ENCODE data around the gene PBOV1.
"Not testable (repeated sequence)": the region's sequence is repeated elsewhere in the genome, so short reads cannot be mapped to it uniquely, and the experiment has no call there.

PBOV1 gene

DNA sequence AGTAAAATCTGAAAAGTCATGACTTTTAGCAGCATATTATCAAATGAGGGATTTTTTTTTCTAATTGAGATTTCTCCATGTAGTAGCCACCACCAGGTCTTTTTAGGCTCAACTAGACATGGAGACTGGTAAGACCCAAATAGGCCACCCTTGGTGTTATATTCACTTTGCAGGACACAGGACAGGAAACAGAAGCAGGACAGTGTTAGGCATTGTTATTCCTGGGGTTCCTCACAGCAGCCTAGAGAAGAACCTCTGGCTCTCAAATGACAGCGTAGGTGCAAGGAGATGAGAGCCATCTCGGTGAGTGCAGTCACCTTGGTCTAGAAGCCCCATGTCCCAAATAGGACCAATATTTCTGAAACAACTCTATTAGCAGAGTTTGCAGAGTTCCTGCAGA, 19.2 kb upstream of the PBOV1 start:
- no peak for DNase-seq

DNA sequence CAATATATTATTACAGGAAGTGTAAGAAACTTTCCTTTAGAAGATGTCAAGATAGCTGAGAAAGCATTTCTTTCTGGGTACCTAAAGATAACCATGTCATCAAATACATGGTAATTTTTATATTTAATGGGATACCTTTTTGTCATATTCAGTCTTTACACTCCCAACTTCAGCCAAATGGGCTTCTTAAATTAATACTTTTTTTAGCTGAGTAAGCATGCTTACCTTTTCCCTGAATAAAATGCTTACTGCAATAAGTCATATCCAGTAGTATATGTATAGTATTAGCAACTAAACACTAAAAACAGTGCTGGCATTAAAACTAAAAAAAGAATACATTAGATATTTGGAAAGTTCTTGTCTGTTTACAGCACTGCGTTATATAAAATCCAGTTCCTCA, 17.4 kb upstream of the PBOV1 start:
- no peak for DNase-seq

DNA sequence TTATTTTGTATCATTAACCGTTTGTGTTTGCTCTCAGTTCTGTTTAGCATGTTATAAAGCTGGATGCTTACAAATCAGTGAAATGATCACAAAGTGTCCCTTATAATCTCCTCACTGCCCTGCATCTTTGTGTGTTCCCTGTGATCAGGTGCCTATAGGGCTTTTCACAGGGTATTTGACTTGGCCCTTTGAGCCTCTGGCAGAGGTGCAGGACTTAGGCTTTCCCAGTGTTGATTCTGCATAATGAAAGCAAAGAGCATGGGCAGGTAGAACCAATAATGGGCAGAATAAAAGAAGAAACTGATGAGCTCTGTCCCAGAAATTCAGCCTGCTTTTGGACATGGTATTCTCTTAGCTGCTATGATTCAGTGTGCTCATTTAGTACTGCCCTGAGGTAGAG, 16.9 kb upstream of the PBOV1 start:
- DNase-seq, result no peak

DNA sequence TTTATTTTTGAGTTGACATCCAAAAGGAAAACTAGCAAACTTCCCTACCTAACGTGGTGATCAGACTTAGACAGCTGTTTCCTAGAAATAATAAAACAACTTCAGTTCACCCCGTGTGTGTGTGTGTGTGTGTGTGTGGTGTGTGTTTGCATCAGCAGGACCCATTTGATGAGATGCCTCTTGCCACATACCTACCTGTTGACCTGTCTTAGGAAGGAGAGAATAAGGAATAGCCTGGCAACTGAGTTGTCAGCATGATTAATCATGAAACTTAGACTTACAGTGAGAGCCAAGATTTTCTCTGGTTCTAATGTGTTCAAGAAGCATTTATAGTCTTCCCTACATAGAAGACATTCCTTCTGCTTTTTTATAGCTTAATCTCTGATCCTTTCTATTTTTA, 16.1 kb upstream of the PBOV1 start:
- no peak for DNase-seq

DNA sequence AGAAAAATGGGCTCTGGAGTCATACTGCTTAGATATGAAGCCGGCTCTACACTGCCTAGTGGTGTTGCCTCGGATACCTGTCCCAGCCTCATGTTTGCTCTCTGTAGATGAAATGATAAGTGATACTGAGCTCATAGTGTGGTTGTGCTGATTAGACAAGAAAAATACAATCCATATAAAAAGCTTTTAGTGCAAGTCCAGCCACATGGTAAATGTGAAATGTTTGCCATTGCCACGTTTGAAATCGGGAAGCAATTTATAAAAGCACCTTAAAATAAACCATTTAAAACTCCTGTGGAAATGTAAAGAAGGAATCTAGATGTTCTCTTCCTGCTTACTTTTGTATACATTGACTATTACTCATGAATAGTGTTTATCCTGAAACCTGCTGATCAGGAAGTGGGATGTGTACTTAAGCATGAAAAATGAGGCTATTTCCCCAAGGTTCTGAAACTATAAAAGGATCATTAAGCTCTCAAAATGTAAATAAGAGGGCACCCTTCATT, 13.1 kb upstream of the PBOV1 start:
- no peak for DNase-seq

DNA sequence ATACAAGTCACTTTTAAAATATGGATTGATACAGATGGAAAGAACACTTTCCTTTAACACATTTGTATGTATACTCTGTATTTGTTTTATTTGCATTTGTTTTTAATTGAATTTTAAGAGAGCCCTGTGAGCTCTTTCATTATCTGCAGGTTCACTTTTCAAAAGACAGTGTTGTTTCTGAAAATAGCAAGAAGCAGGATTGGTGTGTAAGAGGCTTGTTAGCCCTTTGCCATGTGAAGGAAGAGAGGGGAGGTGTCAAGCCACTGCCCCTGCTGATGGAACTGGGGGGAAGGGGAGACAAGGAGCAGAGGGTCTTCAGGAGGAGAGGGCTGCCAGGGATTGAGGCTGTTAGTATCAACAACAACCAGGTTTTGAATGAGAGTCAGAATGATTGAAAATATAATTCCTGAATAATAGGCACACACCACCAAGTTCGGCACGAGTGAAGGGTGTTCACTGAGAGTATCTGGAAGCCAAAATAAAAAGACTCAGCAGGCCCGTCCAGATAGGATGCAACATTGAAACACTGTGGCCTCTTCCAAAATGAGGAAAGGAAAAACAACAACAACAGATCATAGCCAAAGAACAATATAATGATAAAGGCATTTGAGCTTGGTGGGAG, 12.6 kb upstream of the PBOV1 start:
- DNase-seq, result no peak

DNA sequence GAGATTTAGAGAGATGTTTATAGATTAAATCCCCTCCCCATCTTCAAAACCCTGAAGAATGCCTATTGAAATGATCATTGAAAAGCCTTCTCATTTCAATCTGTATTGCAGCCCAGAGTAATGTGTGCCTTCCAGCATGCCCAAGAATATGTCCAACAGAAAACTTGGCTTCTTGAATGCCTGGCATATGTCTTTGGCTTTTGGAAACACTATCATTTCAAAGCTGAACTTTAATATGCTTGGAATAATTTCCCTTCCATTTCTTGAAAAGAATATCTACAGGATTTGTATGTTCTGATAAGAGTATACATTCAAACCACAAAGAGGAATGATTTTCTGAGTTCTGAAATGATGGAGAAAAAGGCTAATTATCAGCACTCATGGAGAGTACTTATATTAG, 11.9 kb upstream of the PBOV1 start:
- no peak for DNase-seq

DNA sequence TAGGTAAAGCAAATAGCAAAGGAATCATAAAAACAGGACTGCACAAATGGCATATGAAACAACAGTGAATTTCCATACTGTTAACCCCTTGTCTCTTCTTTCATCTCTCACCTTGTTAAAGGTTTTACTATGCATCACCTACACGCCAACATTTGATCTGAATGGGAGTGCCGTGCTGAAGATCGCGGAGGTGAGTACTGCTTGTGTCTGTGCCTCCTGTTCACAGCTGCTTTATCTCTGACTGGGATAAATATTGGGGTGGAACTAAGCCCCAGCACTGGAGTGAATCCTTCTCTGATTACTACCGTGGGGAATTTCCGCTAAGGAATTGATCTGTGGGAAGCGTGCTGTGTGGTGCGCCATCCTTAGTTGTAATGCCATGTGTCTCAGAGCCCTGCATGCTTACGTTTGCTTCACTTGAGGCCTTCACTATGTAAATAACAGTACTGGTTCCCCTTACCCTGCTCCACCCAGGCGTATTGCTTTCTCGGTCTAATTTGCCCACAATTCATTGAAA, 11.4 kb upstream of the PBOV1 start:
- no peak for DNase-seq

DNA sequence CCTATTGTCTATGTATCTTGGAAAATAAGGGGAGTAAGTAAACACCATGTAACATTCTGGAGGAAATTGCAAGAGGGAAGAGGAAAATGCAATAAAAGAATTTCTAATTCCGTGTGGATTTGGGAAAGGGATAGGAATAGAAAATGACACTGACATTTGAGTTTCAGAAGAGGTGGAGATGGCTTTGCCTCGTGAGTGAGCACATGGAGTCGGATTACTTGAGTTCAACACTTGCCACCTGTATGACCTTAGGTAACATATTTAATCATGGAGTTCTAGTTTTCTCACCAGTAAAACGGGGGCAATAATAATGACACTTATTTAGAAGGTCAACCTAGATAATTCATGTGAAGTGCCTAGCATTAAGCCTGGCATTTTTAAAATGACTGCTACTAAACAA, 10.8 kb upstream of the PBOV1 start:
- DNase-seq, result no peak

DNA sequence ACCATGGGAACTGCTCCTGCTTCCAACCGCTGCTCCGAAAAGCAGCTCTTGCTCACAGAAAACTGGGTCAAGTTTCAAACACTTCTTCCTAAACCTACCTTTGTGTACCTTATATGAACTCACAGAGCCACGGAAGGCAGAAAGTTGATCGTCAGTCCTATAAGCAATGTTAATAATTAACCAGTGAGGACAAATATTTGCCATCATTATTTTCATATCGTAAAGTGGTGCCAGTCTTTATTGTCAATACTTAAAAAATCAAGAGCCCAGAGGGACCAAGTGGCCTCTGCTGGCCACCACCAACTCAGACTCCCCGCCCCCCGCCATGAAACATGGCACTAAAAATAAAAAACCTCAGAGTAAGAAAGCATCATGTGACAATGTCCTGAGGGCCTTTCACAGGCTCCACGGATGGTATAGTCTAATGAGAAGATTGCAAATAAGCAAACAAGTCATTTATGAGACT, 9.1 kb upstream of the PBOV1 start:
- DNase-seq, result no peak

DNA sequence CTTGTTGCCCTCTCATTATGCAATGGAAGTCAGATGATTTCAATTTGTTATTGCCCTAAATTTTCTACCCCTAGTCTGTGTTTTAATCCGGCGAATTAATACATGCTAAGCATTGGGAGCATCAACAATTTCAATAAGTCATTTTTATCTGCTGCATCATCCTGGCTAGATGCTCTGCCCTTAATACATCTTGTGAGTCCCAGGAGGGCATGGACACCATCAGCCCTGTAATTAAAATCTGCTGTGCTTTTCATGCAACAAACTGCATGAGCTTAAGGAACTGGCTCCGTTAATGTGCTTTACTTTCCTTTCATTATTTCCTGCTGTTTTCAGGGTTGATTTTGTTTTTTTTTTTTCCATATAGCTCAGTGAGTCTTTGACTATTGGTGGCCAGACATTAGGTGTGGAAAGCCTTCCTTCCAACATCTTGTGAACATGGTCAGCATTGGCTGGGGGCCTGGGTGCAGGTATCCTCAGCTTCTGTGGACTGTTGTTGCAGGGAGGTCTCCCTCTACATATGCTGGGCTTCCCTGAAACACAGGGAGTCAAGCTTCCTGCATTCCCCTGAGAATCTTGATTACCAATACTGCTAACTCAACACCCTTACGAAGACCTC, 8.5 kb upstream of the PBOV1 start:
- DNase-seq, result no peak

DNA sequence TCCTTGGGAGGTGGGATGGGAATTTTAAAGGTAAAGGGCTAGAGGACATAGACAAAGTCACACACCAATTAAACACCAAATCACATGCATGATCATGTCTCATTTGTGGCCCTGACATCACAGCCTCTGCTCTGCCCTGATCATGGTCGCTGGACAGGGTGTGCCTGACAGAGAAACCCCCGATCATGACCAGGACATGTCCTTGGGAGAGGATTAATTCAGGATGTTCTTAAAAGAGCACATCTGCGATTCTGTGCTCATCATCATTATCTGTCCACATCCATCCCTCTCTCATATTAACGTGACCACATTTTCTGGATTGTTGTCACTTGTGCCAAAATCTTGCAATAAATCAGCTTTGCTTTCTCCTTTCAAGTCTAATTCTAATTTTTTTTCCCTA, 7.7 kb upstream of the PBOV1 start:
- DNase-seq, result no peak

DNA sequence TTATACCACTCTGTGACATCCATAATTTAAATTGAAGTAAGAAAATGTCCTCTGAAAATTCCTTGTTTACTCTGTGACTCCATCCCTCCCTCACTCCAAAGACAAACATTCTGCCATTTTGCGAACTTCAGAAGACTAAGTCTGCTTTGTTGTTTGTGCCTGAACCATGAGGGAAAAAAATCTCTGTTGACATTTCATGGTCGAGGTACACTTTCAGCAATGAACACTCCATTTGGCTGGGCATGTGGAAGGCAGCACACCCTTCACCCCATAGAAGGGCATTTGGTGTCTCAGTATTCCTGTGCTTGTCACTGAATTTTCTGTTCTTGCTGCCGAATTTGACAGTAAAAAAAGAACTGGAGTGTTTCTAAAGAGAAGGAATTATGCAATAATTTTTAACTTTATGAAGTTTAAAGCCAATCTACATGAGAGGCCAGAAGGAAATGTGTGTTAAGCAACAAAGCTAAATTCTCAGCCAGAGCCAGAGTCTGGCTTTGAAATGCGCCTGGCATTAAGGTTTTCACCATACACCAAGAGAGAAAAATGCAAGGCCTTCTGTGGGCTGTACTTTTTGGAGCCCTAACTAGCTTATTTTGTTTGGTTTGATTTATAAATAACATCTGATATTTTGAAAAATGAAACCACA, 4.7 kb upstream of the PBOV1 start:
- DNase-seq, result no peak

DNA sequence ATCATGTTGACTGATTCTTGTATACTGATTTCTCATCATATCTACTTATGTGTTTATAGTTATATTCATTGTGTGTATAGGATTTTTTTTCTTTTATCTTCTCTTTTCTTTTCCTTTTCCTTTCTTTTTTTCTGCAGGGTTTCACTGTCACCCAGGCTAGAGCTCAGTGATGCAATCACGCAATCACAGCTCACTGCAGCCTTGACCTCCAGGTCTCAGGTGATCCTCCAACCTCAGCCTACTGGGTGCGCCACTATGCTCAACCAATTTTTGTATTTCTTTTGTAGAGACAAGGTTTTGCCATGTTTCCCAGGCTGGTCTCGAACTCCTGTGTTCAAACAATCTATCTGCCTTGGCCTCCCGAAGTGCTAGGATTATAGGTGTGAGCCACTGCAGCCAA, 1.6 kb upstream of the PBOV1 start:
- DNase-seq, result no peak

DNA sequence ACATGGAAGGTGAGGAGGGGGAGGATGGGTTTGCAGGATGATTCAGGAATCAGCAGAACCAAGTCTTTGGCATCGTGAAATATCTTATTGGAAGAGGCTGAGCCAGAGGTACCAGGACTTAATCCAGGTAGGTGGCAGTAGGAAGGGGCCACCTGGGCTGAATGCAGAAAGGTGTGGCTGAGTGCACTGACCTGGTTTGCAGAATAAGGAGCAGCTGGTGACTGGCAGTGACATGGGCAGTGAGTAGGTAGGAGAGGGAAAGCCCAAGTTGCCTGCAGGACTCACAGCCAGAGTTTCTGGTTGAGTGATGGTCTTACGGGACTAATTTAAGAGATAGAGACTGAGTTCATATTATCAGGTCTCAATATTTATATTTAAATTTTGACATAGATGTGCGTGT, 1.1 kb upstream of the PBOV1 start:
- no peak for DNase-seq

DNA sequence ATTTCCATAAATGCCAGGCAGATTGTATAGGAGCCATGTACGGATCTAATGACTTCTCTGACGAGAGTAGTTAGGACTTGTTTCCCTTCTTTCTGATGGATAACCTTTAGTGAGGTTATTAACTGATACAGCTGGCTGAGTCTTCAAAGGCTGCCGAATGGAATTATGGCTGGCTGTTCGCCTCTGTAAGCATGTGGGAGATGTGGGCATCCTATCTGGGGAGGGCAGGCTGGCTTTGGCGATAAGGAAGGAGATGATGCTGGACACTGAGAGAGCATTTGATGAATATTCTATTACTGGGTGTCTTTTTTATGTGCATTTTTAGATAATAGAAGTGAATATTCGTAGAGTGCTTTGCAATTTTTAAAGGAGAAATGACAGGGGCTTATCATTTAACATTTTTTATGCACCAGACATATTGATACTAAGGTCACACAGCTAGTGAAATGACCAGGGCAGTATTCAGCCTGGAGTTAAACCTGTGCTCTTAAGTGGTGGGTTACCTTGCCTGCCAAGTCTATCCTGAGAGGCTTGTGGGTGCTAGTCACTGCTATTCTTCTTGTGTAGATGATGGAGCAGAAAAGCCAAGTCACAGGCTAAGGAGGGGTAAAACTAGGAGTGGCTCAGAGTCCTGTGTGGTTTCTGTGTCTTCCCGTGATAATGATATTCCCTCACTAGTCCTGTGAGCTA, 3.1 kb downstream of the PBOV1 start:
- DNase-seq, result no peak

DNA sequence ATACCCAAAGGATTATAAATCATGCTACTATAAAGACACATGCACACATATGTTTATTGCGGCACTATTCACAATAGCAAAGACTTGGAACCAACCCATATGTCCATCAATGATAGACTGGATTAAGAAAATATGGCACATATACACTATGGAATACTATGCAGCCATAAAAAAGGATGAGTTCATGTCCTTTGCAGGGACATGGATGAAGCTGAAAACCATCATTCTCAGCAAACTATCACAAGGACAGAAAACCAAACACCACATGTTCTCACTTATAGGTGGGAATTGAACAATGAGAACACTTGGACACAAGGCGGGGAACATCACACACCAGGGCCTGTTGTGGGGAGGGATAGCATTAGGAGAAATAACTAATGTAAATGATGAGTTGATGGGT, 5.8 kb downstream of the PBOV1 start:
- DNase-seq, result not testable (repeated sequence)

DNA sequence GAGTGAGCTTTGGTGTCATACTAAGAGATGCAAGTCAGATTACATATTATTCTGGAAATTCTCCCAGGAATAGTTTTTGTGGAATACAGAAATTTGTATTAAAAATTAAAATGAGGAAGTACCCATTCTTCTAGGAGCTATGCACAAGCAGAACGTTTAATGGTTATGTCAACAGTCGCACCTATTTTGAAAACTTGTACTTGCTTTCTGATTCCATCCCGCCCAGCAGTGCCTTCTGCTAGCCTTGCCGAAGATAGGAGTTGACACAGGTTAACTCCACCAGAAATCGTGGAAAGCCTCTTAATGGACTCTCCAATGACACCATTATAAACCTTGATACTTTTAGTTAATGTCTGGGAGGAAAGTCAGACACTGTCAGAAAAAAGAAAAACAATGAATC, 6.7 kb downstream of the PBOV1 start:
- DNase-seq, result no peak

DNA sequence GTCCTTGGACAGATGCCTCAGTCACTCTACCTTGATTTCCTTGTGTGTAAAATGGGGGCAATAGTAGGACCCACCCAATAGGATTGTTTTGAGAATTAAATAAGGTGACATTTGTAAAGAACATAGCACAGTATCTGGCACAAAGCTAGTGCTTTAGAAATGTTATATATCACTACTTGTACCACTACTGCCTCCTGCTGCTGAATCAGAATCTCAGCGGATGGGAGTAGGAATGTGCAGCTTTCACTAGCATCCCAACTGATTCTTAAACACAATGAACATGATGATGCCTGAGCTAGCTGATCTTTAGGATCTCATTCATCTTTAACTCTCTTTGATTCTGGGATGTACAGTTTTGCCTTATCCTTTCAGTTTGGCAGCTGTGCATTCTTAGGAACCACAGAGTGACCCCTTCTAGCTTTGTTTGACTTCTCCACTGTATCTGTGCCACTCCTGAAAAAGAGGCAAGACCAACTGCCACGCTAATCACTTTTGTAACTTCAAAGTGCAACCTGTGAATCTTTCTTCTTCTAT, 7.2 kb downstream of the PBOV1 start:
- no peak for DNase-seq

DNA sequence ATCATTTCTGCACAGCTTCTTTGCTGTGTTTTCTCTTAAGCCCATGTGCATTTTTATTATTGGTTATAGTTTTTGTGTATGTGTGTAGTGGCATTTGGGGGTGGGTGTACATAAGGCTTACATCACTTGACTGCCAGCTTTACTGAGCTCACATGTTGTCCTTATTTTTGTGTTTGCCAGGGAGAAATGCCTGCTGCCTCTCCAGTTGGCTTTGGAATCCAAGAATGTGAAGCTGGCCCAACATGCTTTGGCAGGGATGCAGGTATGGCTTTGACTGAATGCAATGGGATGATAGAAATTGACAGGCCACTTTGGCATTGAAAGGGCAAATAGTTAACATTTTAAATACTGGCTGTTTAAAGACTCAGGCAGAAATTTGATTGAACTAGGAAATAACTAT, 11.4 kb downstream of the PBOV1 start:
- no peak for DNase-seq

DNA sequence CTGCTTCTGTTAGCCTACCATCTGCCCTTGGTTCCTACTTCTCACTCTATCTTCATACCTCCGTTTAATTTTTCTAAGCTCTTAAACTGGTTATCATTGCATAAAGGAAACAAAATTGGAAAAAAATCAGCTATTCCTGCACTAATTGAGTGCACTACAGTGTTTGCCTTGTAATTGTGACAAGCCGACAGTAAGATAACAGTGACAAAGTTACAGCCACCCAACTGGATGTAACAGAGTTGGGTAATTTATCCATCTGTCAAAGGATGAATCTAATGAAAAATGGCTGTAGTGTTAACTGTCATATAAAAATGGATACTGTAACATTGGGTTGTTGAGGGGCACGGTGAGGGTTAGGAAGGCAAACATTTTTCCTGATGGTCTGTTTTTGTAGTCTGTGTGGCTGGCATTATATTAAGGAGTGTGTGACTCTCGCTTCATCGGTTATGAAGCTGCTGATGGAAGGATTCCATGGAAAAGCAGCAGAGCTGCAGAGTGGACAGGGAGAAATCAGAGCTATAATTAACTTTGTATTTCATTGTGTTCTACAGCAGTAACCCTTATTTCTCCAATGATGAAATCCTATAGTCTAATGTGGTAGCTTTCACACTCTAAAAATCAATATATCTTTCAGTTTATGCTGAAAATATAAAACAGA, 12.7 kb downstream of the PBOV1 start:
- DNase-seq, result no peak

DNA sequence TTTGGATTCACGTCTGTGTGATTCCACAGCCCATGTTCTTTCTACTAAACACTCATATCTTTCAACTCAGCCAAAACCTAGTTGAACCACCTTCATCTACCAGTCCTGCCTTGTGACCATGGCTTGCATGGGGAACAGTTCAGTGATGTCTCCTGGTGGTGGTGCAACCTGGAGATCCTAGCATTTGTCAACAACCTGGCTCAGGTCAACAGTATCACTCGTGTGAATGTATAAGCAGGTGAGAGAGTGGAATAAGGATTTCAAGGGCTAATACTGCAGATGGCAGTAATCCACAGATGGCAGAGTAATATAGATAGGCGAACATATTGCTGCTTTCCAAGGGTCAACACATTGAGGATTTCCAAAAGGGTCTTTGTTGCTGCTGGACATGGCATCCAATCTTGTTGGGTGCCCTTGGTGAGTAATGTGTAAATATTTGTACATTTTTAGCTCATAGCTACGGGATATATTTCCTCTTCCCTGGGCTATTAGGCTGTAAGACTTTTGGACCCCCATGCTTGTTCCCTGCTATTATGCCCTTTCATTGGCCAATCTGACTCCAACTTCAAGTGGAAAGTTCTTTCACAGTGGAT, 13.4 kb downstream of the PBOV1 start:
- no peak for DNase-seq

Data from CD4-positive, alpha-beta T cell treated with Interleukin-4 for 1 hour (primary cell).